Measurements from ENCODE around the gene THSD7B.

DNA sequence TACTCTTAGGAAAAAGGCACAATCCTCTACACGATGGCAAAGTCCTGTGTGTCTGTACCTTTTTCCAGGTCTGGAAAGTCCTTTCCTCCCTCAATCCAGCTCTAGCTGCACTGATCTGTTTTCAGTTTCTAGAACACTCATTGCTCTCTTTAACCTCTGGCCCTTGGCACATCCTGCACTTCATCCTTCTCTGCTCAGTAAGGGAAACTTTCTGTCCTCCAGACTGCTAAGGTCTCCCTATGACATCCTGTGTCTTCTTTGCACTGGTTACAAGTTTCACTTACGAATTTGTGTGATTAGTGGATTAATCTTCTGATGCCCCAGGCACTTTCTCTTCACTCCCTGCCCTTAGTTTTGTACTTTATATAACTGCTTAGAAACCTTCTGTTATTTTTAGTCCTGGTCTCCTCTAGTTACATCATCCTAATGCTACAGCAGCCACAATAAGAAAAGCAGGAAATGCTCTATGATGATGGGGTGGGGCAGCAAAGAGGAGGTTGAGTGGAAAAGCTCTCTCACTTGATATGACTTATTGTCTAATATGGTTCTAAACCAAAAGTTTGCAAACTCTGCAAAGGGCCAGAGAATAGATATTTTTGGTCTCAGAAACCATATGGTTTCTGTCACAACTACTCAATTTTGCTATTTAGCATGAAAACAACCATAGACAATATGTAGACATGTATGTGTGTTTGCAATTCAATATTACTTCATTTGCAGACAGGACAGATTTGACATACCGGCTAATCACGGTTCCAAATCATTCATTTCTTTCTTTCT is 568.2 kb downstream of the THSD7B start:
- no peak for TF ChIP-seq POLR2A (IDR thresholded peaks at IDR 0.05)
- TF ChIP-seq, protein P1, sequence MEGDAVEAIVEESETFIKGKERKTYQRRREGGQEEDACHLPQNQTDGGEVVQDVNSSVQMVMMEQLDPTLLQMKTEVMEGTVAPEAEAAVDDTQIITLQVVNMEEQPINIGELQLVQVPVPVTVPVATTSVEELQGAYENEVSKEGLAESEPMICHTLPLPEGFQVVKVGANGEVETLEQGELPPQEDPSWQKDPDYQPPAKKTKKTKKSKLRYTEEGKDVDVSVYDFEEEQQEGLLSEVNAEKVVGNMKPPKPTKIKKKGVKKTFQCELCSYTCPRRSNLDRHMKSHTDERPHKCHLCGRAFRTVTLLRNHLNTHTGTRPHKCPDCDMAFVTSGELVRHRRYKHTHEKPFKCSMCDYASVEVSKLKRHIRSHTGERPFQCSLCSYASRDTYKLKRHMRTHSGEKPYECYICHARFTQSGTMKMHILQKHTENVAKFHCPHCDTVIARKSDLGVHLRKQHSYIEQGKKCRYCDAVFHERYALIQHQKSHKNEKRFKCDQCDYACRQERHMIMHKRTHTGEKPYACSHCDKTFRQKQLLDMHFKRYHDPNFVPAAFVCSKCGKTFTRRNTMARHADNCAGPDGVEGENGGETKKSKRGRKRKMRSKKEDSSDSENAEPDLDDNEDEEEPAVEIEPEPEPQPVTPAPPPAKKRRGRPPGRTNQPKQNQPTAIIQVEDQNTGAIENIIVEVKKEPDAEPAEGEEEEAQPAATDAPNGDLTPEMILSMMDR (IDR thresholded peaks at IDR 0.05), result no peak

Measured in upper lobe of left lung (tissue), 4 donors.